Stimulated activated CD8-positive, alpha-beta memory T cell treated with anti-CD3 and anti-CD28 coated beads, Interleukin-7, amount 100 ng/mL, for 48 hours (primary cell): ENCODE measurements around the gene AKR1E2.

Experiments
- DNase-seq, 2 donors: peaks; one replicate each; pipeline ENCODE4 v3.0.0-alpha.2; 2020; ENCODE audit warnings: low read depth in 1 of 2; ENCODE audit errors: extremely low read depth in 1 of 2

AKR1E2 gene

DNA sequence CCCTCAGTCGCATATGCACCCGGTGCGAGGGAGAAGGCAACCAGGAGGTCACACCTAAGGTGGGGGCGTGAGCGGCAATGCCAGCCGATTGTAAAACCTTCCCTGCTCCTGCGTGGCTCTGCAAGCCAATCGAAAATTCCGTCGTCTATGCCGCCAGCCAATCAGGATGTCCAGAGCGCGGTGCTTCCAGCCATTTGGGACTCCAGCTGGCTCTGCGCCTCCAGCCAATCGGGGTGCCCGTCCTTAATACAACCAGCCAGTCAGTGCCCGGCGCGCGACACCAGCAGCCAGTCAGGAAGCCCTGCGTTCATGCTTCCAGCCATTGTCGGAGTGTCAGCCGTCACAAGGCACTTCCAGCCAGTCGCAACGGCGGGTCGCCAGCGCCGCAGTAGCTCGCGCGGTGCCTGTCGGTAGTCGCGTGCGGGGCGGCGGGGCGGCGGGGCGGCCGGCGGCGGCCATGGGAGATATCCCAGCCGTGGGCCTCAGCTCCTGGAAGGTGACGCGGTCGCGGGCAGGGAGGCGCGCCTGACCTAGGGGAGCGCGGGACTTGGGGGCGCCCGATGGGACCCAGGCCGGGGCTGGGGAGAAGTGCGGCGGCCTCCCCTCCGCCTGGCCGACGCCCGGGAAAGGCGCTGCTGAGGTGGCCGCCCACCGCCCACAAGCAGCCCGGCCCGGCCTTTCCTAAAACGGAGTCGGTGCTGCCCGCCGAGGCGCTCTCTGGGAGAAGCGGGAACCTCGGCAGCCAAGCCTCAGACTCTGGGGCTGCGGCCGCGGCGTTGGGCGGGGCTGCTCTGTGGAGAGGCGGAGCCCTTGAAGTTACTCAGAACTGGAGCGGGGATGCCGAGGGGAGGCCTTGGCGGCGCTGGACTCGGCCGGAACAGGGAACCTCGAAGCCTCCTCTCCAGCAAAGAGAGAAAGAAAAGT lies at the start of gene AKR1E2:
Gene AKR1E2, plus strand, starts transcription at position 340 of the 924 bp plus-strand sequence. Its CDS starts 118 bp downstream, at position 458.
- peak; percentile 45 to 69 for DNase-seq

GRCh38 chr10:4776234-4776638 lies 49.8 kb upstream of the AKR1E2 start:
- no peak for DNase-seq

GRCh38 chr10:4778761-4779160 lies 47.2 kb upstream of the AKR1E2 start:
- DNase-seq, result no peak

GRCh38 chr10:4780091-4780490 lies 45.9 kb upstream of the AKR1E2 start:
- no peak for DNase-seq

DNA sequence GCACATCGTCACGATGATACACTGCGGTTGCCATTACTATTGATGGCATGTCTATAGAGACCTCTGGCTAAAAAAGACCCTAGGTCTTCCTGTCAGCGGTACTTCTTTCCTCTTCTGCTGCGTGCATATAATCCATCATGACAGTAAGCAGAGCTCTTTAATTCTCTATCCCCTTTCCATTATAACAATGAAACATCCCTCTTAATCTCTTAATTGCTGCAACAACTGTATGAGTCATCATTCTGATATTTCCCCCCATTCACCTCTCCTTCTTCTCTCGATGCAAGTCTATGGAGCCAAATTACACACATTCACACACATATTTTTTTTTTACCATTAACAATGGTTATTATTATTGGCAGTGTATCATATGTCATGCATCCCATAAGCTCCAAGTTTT lies 45.2 kb upstream of the AKR1E2 start:
- DNase-seq, result no peak

- no peak for DNase-seq
These were observed 44.1 kb upstream of the AKR1E2 start for GRCh38 chr10:4781955-4782354.

- DNase-seq, result no peak
These were observed 41.2 kb upstream of the AKR1E2 start for GRCh38 chr10:4784667-4785333.

DNA sequence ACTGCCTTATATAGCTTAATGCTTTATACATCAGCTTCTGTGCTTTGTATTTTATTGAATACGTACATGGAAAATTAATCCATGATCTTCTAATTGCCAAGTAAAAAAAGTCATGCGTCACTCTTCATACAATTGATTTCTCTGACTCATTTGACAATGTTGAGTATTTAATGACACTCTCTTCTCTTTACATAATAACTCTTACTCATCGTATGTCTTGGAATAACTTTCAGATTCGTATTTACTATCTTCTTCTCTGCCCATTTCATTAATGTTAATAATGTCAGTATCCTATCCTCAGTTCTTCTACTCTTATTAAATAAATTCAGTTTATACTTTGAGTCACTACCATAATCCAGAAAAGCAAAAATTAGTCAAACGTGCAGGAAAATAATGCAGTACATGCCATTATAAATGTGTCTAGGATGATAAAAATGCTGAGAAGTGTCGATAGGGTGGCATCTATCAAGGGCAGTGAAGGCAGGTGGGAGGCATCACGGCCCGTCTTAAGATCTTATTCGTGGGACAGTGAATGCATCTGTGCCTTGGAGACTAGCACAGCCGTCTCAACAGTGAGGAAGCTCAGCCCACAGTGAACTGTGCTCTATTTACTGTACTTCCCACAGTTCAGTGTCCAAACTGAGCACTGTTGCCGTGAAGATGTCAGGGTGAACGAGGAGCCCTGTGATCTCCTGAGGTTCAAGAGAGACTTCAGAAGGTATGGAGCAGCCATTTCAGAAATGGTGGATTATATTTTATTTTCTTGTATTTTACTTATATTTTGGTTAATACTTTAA lies 39.8 kb upstream of the AKR1E2 start:
- no peak for DNase-seq

- DNase-seq, result no peak
These were observed 36.0 kb upstream of the AKR1E2 start for GRCh38 chr10:4790045-4790444.

DNA sequence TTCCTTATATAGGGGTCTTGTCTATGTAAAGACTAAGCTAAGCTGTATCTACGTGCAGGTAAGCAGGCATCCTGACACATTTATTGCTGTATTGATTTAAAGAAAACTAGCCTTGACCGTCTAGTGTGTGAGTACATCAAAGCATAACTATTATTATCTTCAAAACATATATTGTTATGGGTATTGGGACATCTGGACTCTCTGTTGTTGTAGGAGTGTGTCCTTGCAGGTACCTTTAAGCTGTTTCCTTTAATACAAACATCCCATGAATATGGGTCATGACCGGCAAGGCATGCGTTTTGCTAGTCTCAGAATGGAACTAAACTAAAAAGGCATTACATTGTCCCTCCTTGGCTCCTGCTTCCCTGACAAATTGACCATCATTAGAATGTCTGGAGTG lies 35.1 kb upstream of the AKR1E2 start:
- no peak for DNase-seq

GRCh38 chr10:4792381-4792780 lies 33.6 kb upstream of the AKR1E2 start:
- DNase-seq, result no peak

- no peak for DNase-seq
These were observed 24.6 kb upstream of the AKR1E2 start for GRCh38 chr10:4801405-4801804.

DNA sequence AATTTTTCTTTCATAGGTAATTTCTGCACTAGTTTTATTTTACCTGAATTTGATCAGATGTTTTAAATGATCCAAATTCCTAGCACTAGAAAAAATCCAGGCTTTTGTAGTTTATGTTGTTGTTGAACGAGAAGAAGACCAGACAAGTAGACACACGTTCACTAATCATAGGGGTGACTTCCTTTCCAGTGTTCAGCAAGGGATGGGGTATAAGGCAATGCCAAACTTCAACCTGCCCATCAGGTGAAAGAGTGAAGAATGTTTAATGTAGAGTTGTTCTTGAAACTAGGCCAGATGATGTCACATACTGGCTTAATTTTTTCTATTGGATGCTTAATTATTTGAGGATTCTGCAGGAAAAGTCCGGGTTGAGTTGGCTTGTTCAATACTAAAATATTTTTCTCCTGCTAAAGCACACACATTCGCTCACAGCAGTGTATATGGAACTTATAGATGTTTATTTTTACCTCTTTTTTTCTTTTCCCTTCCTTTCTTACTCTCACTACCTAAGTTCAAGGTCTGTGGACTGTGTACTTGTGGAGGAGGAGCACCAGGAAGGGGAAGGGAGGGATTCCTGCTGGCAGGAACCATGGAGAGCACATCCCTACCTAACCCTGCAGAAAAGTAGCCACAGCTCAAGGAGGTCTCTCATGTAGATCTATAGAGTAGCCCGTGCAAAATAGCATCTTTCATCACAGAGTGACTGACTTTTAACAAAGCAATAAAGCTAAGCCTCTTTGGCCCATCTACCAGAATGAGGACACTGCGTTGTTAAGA lies 23.1 kb upstream of the AKR1E2 start:
- DNase-seq, result no peak

DNA sequence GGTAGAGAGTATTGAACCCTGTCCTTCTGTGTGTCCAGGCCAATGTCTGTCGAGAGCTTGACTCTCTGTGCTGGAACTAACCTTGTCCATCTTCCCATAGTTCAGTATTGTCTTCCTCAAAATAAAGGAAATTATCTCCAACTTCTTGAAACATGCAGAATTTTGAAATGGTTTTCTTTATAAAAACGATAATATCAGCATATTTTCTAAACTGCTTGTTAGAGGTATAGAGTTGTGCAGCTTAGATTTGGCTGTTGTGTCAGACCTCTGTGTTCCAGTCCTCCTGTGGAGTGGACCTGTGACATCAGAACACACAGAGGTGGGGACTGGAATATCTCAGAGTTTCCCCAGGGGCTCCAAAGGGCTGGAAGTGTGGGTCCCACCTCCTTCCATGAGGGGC lies 22.2 kb upstream of the AKR1E2 start:
- no peak for DNase-seq

GRCh38 chr10:4804465-4804864 lies 21.5 kb upstream of the AKR1E2 start:
- DNase-seq, result no peak

DNA sequence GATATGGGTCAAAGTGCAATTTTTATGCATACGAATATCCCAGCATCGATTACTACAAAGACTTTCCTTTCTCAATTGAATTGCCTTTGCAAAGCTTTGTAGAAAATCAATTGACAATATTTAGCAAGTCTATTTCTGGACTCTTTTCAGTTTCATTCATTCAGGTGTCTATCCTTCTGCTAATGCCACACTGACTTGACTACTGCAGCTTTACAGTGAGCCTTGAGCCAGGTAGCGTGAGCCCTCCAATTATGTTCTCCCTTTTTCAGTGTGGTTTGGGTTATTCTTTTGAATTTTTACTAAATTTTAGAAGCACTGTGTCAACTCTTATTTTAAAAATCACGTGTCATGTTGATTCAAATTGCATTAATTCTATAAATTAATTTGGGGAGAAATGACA lies 19.5 kb upstream of the AKR1E2 start:
- DNase-seq, result no peak

GRCh38 chr10:4807761-4808507 lies 18.1 kb upstream of the AKR1E2 start:
- DNase-seq, result no peak

DNA sequence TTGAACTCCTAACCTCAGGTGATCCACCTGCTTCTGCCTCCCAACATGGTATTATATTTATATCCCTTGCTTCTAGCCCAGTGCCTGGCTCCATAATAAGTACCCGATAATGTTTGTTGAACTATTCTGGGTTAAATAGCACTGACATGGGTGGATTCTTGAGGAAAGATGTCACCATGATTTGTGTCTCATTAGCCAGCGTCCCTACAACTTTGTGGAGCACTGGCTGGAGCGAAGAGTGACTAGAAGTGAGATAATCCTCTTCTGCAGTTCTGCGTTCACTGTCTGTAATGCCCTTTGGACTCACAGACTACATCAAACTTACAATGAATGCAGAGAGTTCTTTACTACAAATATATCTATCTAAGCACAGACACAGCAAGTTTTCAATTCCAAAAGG lies 16.9 kb upstream of the AKR1E2 start:
- DNase-seq, result no peak

DNA sequence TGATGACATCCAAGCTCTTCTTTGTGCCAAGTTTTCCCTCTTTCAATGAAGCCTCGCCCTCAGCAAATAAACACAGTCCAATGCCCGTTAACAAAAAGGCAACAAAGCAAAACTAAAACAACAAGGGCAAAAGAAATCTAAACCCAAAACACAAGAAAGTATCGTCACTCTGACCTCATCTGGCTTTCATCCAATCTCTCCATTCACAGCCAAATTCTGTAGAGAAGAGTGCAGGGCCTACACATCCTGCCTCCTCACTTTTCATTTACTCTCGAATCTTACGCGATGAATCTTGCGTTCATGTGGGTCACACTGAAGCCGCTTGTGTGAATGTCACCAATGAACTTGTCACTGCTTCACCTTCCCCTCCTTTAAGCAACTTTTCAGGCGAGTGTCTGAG lies 15.9 kb upstream of the AKR1E2 start:
- DNase-seq, result no peak

DNA sequence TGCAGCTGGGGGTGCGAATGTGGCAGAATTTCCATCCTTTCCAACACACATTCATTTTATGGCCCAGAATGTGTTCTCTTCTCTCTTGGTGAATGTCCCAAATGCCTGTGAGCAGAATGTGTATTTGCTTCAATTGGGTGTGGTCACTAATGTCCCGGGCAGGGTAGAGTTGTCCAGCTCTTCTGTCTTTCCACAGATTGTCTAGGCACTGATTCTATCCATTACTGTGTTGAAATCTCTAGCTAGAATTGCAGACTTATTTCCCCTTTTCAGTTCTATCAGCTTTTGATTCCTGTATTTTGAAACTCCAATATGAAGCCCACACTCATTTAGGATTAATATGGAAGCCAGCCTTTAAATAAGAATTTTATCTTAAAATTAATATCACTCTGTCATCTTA lies 14.0 kb upstream of the AKR1E2 start:
- DNase-seq, result no peak
